NCI-H2171 treated with DMSO at 0.1 percent for 48 hours (cell line): Measurements from ENCODE around the gene HLA-DQB1.
"Not testable (repeated sequence)": the region's sequence is repeated elsewhere in the genome, so short reads cannot be mapped to it uniquely, and the experiment has no call there.

Experiments used
- DNase-seq: peaks from one replicate; lab custom pipeline; 2025; lab: John Stamatoyannopoulos, UW

HLA-DQB1 gene

GRCh38 chr6:32662099-32662498 is 4.4 kb downstream of the HLA-DQB1 start:
- no peak for DNase-seq

- no peak for DNase-seq
Observed at GRCh38 chr6:32659856-32660595, 6.4 kb downstream of the HLA-DQB1 start.

GRCh38 chr6:32658268-32658897 is 8.1 kb downstream of the HLA-DQB1 start:
- no peak for DNase-seq

GRCh38 chr6:32657819-32658218 is 8.6 kb downstream of the HLA-DQB1 start:
- DNase-seq: not testable (repeated sequence)

GRCh38 chr6:32657329-32657728 is 9.1 kb downstream of the HLA-DQB1 start:
- DNase-seq: not testable (repeated sequence)

- DNase-seq: no peak
Observed at GRCh38 chr6:32655203-32655710, 11.2 kb downstream of the HLA-DQB1 start.

- DNase-seq: no peak
Observed at GRCh38 chr6:32645047-32645703, 21.3 kb downstream of the HLA-DQB1 start.

- DNase-seq: no peak
Observed at GRCh38 chr6:32643904-32644303, 22.6 kb downstream of the HLA-DQB1 start.

- no peak for DNase-seq
Observed at GRCh38 chr6:32642720-32643106, 23.7 kb downstream of the HLA-DQB1 start.

GRCh38 chr6:32641785-32642719 is 24.4 kb downstream of the HLA-DQB1 start:
- not testable (repeated sequence) for DNase-seq

GRCh38 chr6:32641122-32641521 is 25.3 kb downstream of the HLA-DQB1 start:
- no peak for DNase-seq

GRCh38 chr6:32639440-32640394 is 26.7 kb downstream of the HLA-DQB1 start:
- DNase-seq: no peak

- no peak for DNase-seq
Observed at GRCh38 chr6:32638532-32639219, 27.8 kb downstream of the HLA-DQB1 start.

- no peak for DNase-seq
Observed at GRCh38 chr6:32637883-32638282, 28.6 kb downstream of the HLA-DQB1 start.

- DNase-seq: no peak
Observed at GRCh38 chr6:32637219-32637880, 29.1 kb downstream of the HLA-DQB1 start, which contains the start of gene HLA-DQA1. Gene HLA-DQA1 (plus strand): TSS chr6:32637406. CDS start chr6:32637459, 53 bp downstream.

GRCh38 chr6:32635526-32636123 is 30.8 kb downstream of the HLA-DQB1 start:
- DNase-seq: no peak

GRCh38 chr6:32629793-32630192 is 36.7 kb downstream of the HLA-DQB1 start:
- not testable (repeated sequence) for DNase-seq

- no peak for DNase-seq
Observed at GRCh38 chr6:32627831-32628230, 38.6 kb downstream of the HLA-DQB1 start.

GRCh38 chr6:32627249-32627648 is 39.2 kb downstream of the HLA-DQB1 start:
- DNase-seq: no peak
